ENCODE data around the gene THOC6. TPM values are rescaled to one million over a fixed set of nuclear protein-coding genes. Genes with fewer than 3 reads are reported as not detected.

Gene THOC6
- total and polyA plus RNA-seq, 2 donors (not counting 1 experiment from before 2014, with no cell fraction given), result 28.5 to 52.2 TPM

- ChIA-PET POLR2A (no interaction called here), CTCF (interaction anchor here (0.6 kb wide), 2 partner anchors 11 to 672 kb away, joined by 3 read pairs; no protein-coding TSS in a partner anchor)
- no peaks in the 10 kb centered on the region for H3K79me2 ChIP-seq (ENCODE audit: control insufficient read depth, insufficient read depth, low read length)
- ATAC-seq (ENCODE audit: low read depth), result no peak
- Mint-ChIP-seq H3K4me3 (no peak overlapping the region), H3K9me3 (ENCODE audit: insufficient read depth) (no peaks in the 10 kb centered on the region), H3K27me3 (no peaks in the 10 kb centered on the region), H3K4me1 (no peaks in the 10 kb centered on the region), H3K27ac (no peak overlapping the region)
- TF ChIP-seq EZH2 (IDR thresholded peaks at IDR 0.05; ENCODE audit: borderline replicate concordance, insufficient read depth, low read depth, low read length, poor library complexity, severe bottlenecking), result no peak
- TF ChIP-seq CTCF (IDR thresholded peaks at IDR 0.05), result no peak
- no peak overlapping the region for H3K9ac ChIP-seq (ENCODE audit: low read length)
- H3K9me3 ChIP-seq (ENCODE audit: control extremely low read depth in 1 of 3, control insufficient read depth in 2 of 3, insufficient read depth in 1 of 3, low read length in 2 of 3), result no peaks in the 10 kb centered on the region
- no peak overlapping the region for H3K27ac ChIP-seq (ENCODE audit: low read length in 2 of 2)
- H3K4me1 ChIP-seq (ENCODE audit: control insufficient read depth in 2 of 2, insufficient read depth in 2 of 2, low read length in 2 of 2), result no peaks in the 10 kb centered on the region
- H3K36me3 ChIP-seq (replicated peaks in 1 of 2; ENCODE audit: control extremely low read depth in 1 of 2, control insufficient read depth in 1 of 2, extremely low read depth in 1 of 2, insufficient read depth in 2 of 2, low read length in 1 of 2), result no peaks in the 10 kb centered on the region
- peaks cover 0 to 4% (median 0%) of the 10 kb centered on the region in 4 experiments for H3K27me3 ChIP-seq (replicated peaks in 1 of 4; ENCODE audit: control extremely low read depth in 1 of 4, control insufficient read depth in 3 of 4, insufficient read depth in 4 of 4, low read length in 3 of 4)
- WGBS (ENCODE audit: insufficient coverage), result 82% methylated on average over 4 of the region's 12 CpGs
- intact Hi-C loops (cut with micrococcal nuclease), result no loop called here
- H3K4me3 ChIP-seq (ENCODE audit: control extremely low read depth in 1 of 5, extremely low read depth in 1 of 5, insufficient read depth in 1 of 5, low read depth in 2 of 5, low read length in 4 of 5), result no peak overlapping the region
- no peaks in the 10 kb centered on the region for H4K20me1 ChIP-seq (ENCODE audit: control insufficient read depth, insufficient read depth, low read length, poor library complexity, severe bottlenecking)
- H2AFZ ChIP-seq (ENCODE audit: insufficient read depth, low read depth, low read length, poor library complexity, severe bottlenecking), result no peak overlapping the region
- H3K4me2 ChIP-seq (replicated peaks; ENCODE audit: low read depth, low read length, poor library complexity, severe bottlenecking), result no peak overlapping the region
- no peak for DNase-seq
Measured at GRCh38 chr16:2991566-2992261, 32.1 kb upstream of the THOC6 start.

DNA sequence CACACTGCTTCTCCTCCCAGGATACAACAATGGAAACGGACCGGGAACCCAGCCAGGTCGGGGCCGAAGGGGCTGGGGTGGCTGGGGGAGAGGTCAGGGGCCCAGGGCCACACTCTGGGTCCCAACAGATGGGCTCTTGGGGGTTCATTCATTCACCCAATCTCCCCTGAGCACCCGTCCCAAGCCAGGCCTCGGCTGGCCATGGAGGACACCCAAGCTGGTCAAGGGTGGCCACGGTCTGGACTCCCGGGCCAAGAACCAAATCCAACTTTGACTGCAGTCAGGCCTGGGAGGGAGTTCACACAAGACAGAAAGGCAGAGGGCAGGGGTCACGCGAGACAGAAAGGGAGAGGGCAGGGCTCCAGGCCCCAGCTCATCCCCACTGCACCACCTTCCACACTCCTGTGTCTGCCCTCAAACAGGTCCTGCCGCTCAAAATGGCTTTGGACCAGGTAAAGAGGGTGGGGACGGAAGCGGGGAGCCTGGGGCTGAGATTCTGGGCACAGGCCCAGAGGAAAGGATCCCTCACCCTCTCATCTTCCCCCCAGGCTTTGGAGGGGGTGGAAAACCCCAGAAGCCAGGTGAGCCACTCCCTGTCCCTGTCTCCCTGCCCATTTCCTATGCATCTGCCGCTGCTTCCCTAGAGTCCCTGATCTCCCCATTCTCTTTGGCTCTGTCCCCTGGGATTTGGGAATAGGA is 31.3 kb upstream of the THOC6 start:
- Histone ChIP-seq H4K20me1 (ENCODE audit: control insufficient read depth, insufficient read depth, low read length, poor library complexity, severe bottlenecking) (no peaks in the 10 kb centered on the region), H3K4me2 (replicated peaks; ENCODE audit: low read depth, low read length, poor library complexity, severe bottlenecking) (no peak overlapping the region), H3K9me3 (ENCODE audit: control extremely low read depth in 1 of 3, control insufficient read depth in 2 of 3, insufficient read depth in 1 of 3, low read length in 2 of 3) (no peaks in the 10 kb centered on the region), H3K27me3 (replicated peaks in 1 of 4; ENCODE audit: control extremely low read depth in 1 of 4, control insufficient read depth in 3 of 4, insufficient read depth in 4 of 4, low read length in 3 of 4) (peaks cover 0 to under 1% (median 0%) of the 10 kb centered on the region in 4 experiments), H3K36me3 (replicated peaks in 1 of 2; ENCODE audit: control extremely low read depth in 1 of 2, control insufficient read depth in 1 of 2, extremely low read depth in 1 of 2, insufficient read depth in 2 of 2, low read length in 1 of 2) (no peaks in the 10 kb centered on the region), H3K27ac (ENCODE audit: low read length in 2 of 2) (no peak overlapping the region), H3K79me2 (ENCODE audit: control insufficient read depth, insufficient read depth, low read length) (no peaks in the 10 kb centered on the region), H3K4me1 (ENCODE audit: control insufficient read depth in 2 of 2, insufficient read depth in 2 of 2, low read length in 2 of 2) (no peaks in the 10 kb centered on the region), H2AFZ (ENCODE audit: insufficient read depth, low read depth, low read length, poor library complexity, severe bottlenecking) (no peak overlapping the region), H3K4me3 (ENCODE audit: control extremely low read depth in 1 of 5, extremely low read depth in 1 of 5, insufficient read depth in 1 of 5, low read depth in 2 of 5, low read length in 4 of 5) (no peak overlapping the region), H3K9ac (ENCODE audit: low read length) (no peak overlapping the region)
- no peaks in the 10 kb centered on the region for H3K27me3 Mint-ChIP-seq
- H3K4me1 Mint-ChIP-seq, result no peaks in the 10 kb centered on the region
- ATAC-seq (ENCODE audit: low read depth) (no peak), DNase-seq (no peak)
- TF ChIP-seq CTCF (IDR thresholded peaks at IDR 0.05) (no peak), EZH2 (IDR thresholded peaks at IDR 0.05; ENCODE audit: borderline replicate concordance, insufficient read depth, low read depth, low read length, poor library complexity, severe bottlenecking) (no peak)
- H3K4me3 Mint-ChIP-seq, result no peak overlapping the region
- CTCF ChIA-PET, result no interaction called here
- no peak overlapping the region for H3K27ac Mint-ChIP-seq
- WGBS (ENCODE audit: insufficient coverage), result 84% methylated on average over 4 of the region's 14 CpGs
- H3K9me3 Mint-ChIP-seq (ENCODE audit: insufficient read depth), result no peaks in the 10 kb centered on the region
- POLR2A ChIA-PET, result no interaction called here
- intact Hi-C loops (cut with micrococcal nuclease), result no loop called here

All from B cell (primary cell).